IPS DF 19.7 (cell line): ENCODE data around the gene EPB41L1.

Experiments used
- DNase-seq: peaks from one replicate; pipeline ENCODE4 v3.0.0-alpha.2; 2013; ENCODE audit warnings: low read depth, low spot score

EPB41L1 gene

GRCh38 chr20:36155629-36155971, 1.1 kb downstream of the EPB41L1 start:
- DNase-seq, result no peak

- no peak for DNase-seq
Observed at GRCh38 chr20:36155991-36156390, 1.5 kb downstream of the EPB41L1 start.

DNA sequence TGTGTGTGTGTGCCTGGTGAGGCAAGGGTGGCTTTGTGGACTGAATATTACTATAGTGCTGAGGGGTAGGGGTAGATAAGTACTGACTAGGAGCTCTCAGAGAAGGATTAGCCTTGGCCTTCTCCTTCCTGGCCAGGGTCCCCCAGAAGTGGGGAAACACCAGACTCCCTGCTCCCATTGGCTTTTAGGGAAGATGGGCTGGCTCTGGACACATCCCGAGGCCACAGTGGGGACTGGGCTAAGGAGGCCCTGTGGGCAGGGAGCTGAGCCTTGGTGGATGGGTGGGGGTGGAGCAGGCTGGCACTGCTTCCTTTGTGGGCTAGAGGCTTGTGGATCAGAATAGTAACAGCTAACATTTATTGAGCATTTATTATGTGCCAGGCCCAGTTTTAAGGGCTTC, 3.1 kb downstream of the EPB41L1 start:
- DNase-seq, result no peak

GRCh38 chr20:36158160-36158741, 3.7 kb downstream of the EPB41L1 start:
- DNase-seq, result no peak

DNA sequence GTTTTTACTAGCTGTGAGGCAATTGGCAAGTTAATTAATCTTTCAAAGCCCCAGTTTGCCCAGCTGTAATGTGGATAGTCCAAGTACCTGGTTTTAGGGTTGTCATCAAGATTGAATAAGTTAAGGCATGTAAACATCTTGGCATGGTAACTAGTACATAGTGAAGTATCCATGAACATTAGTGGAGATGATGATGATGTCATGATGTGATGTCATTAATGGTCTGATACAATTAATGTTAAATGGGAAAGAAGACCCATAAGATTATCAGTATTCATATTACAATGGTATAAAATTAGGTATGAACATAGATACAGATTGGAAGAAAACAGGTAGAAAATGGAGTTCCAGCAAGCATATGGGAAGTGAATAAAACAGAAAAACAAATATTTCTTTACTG, 5.3 kb downstream of the EPB41L1 start:
- DNase-seq, result no peak

GRCh38 chr20:36162272-36162966, 7.9 kb downstream of the EPB41L1 start:
- no peak for DNase-seq

DNA sequence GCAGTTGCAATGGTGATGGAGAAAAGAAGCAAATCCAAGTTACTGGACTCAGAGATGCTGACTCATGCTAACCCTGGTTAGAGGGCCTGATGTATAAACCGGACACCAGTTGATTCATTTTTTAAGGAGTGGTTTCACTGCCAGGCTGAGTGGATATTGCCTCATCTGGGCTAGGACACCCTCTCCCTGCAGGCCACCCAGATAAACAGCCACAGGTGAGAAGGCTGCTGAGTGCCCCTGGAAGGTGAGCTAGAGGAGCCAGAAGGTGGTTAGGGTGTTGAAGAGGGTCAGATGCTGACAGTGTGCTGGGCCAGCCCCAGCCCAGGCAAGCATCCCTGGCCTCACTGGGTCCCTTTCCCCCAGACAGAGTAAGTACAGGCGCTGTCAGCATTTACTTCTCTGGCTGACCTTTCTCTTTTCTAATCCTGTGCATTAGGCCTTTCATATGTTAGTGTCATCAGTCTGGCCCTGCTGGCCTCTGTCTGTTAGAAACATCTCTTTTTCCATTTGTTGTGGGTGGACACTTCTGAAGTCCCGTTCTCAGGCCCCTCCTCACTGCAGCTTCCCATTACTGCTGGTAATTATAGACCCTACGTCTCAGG, 13.5 kb downstream of the EPB41L1 start:
- DNase-seq, result no peak

- no peak for DNase-seq
Observed at GRCh38 chr20:36170542-36171215, 16.1 kb downstream of the EPB41L1 start.

DNA sequence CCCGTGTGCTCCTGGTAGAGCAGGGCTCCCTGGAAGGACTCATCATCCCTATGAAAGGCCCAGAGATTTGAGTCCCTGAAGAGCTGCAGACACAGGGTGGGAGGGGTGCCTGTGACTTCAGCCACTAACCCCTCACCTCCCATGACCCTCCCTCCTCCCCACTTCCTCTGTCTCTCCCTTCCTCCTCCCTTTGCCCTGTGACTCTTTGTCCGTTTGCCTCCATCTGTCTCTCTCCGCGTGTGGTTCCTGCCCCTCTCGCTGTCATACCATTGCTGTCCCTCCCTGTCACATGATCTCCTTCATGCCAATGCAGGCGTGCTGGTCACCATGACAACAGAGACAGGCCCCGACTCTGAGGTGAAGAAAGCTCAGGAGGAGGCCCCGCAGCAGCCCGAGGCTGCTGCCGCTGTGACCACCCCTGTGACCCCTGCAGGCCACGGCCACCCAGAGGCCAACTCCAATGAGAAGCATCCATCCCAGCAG, 19.0 kb downstream of the EPB41L1 start:
- peak; percentile 65 for DNase-seq

DNA sequence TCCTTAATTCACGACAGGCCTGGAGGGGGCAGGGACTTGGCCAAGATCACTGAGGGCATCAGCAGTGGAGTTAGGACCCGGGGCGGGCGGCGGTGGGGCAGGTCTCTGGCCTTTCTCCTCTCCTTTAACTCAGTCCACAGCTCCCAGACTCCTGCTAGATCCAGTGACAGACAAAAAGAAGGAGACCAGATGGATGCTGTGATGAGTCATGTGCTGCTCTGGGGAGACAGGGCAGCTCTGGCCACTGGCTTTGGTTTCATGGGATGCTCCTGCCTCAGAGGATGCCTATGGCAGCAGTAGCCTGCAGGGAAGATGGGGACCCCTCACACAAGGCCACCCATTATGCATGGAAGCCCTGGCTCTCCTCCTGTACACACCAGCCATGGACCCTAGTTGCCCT, 20.5 kb downstream of the EPB41L1 start:
- no peak for DNase-seq

GRCh38 chr20:36175475-36175995, 21.0 kb downstream of the EPB41L1 start:
- DNase-seq, result no peak

DNA sequence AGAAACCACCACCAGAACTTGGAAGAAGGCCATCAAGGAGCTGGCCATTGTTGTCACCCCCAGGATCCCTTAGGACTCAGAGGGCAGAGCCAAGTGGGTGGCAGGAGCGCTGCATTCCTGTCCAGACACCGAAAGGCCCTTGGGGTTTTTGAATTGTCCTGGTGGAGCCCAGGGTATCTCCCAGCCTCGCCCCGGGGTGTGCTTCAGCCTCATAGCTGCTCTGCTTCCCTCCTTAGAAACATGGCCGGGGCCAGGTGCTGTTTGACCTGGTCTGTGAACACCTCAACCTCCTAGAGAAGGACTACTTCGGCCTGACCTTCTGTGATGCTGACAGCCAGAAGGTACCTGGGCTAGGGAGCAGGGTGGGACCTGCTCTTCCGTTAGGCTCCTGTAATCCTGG, 23.2 kb downstream of the EPB41L1 start:
- no peak for DNase-seq

- DNase-seq, result no peak
Observed at GRCh38 chr20:36179170-36179945, 24.8 kb downstream of the EPB41L1 start.

GRCh38 chr20:36180323-36180722, 25.8 kb downstream of the EPB41L1 start:
- DNase-seq, result no peak

DNA sequence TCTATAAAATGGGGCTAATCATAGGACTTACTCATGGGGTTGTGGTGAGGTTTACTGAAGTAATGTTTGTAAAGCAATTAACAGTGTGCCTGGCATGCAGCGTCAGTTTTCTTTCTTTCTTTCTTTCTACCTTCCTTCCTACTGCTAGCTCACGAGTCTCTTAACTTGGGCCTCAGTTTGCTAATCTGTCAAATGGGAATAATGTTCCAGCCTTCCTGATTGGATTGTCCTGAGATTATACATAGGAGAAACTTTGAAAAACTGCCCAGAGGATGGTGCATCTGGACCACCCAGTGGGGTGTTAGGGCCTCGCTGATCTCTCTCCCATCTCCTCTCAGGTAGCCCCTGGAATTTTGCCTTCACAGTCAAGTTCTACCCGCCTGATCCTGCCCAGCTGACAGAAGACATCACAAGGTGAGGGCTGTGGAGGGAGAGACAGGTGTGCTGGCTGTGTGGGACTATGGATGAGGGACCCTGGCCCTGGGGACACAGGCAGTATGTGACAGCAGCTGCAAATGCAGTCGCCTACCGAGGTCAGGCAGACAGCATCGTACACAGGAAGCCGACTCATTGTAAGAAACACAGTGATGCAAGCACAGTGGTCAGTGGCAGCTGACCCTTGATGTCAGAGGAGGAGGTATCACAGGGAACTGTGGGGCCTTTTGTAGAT, 27.5 kb downstream of the EPB41L1 start:
- no peak for DNase-seq

- no peak for DNase-seq
Observed at GRCh38 chr20:36182604-36183154, 28.1 kb downstream of the EPB41L1 start.

GRCh38 chr20:36183155-36183944, 28.8 kb downstream of the EPB41L1 start:
- DNase-seq, result no peak

GRCh38 chr20:36184816-36185776, 30.6 kb downstream of the EPB41L1 start:
- DNase-seq, result no peak
